HG03378 (cell line): Measurements from ENCODE around the gene DENND11.
"Not testable (repeated sequence)": the region's sequence is repeated elsewhere in the genome, so short reads cannot be mapped to it uniquely, and the experiment has no call there.

Experiments used
- ATAC-seq: cut with Tn5 transposase; IDR thresholded peaks from one replicate; pipeline ENCODE4 v1.9.1; 2021; ENCODE audit warnings: mild to moderate bottlenecking, moderate library complexity; ENCODE audit not compliant: unreplicated experiment

The DENND11 gene

GRCh38 chr7:141708351-141708750 is 6.4 kb upstream of the DENND11 start, which contains the start of gene WEE2:
Gene WEE2 (plus strand): TSS chr7:141708353. CDS start chr7:141708759, 406 bp downstream.
- ATAC-seq: no peak

DNA sequence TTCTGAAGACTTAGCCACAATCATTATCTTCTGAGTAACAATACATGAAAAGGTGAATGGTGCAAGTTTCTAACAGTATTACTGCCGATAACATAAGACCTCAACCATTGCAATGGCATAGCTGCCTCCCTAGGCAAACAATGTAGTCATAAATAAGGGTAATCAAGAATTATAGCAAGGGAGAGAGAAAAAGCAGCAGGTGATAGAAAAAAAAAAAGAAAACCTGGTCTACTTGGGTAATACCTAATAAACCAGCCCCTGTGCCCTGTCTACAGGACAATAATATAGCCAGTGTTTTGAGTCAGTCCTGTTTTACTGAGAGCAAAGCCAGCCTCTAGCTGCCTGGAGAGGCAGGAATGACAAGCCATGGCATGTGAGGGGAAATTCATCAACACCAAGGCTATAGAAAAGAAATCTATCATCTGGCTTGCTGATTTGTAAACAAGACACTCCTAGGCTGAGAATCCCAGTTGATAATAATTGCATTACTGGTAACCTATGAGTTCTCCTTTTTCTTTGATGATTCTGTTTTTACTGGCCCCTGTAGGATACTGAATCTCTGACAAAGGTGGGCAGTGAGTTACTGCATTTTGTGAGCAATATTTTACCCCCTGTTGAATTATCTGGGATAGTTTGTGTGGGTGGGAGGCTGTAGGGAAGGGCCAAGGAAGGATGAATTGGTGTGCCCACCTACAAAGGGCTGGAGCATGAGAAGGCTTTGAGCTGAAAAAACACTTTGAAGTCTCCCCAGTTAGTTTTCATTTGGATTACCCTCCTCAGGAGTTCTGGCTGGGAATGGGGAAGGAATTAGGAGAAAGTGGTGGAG is 4.5 kb upstream of the DENND11 start:
- ATAC-seq: no peak

- ATAC-seq: no peak
Observed at GRCh38 chr7:141704741-141705140, 2.8 kb upstream of the DENND11 start.

- no peak for ATAC-seq
Observed at GRCh38 chr7:141704112-141704511, 2.1 kb upstream of the DENND11 start.

DNA sequence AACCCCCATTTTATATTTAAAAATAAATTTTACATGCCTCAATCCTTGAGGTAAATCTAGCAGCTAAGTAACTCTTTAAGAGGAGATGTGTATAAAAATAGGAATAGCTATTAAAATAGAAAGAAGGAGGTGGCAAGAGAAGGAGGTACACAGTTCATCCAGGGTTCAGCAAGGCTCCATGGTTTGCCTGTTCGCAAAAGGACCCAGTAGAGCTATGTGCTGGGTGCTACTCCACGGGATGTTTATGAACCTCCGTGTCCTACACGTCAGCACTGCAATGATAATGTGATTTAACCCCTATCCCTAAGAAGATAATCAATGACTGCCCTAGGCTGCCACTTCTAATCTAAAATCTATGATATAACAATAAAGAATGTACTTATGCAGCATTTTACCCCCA is 926 bp upstream of the DENND11 start:
- ATAC-seq: no peak

- peak; percentile 50 for ATAC-seq
Observed at GRCh38 chr7:141701489-141702046, 398 bp downstream of the DENND11 start.

GRCh38 chr7:141700848-141701371 is 1.1 kb downstream of the DENND11 start:
- ATAC-seq: no peak

DNA sequence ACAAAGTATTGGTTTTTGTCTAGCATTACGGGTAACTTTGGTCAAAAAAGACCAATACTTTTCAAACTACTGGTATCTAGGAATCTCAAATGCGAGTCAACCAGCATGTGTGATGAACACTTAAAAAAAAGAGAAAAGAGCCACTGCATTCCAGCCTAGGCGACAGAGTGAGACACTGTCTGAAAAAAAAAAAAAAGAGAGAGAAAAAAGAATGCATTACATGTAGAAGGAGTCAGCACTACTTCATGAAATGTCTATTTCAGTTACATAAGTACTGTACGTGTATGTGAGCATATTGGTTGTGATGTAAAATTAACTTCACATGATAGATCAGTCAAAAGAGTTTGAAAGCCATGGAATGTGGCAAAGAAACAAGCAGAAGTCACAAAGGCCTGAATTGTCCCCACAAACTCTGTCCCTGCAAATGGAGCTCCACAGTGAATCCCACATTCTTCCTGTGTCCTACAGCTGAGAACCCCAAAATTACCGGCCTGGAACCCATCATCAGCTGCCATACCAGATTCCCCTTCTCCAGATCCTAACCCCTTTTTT is 1.6 kb downstream of the DENND11 start:
- no peak for ATAC-seq

- no peak for ATAC-seq
Observed at GRCh38 chr7:141699860-141700259, 2.1 kb downstream of the DENND11 start.

DNA sequence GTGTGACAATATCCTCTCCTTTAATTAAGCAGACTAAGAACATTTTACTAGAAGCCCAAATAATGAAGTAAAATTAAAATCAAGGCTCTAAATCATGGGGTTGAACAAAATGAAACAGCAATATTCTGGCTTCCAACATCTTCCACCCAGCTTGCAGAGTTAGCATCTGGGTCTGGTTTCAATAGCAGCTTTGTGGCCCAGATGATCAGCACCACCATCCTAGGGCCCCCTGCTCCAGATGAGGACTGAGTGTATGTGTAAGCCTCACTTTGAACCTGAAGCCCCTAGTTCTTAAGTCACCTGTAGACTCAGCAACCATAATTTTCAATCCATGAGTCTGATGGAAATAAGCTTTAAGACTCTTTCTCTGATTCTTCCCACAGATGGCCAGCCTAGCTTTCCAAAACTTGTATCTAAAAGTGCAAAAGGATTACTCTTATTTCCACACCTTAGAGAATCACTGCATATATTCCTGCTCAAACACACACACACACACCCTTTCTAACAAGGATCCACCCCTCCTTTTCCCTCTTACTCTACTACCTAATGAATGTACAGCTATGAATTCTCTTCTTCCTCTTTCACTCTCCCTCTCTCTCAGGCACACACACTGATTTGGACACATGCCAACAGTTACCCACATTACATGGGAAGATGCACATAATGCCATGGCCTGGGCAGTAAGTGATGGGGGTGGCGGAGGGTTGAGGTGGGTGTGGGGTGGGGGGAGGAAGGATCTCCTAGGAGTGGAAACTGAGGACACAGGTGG is 3.5 kb downstream of the DENND11 start:
- ATAC-seq: no peak

- ATAC-seq: no peak
Observed at GRCh38 chr7:141697211-141697871, 4.6 kb downstream of the DENND11 start.

DNA sequence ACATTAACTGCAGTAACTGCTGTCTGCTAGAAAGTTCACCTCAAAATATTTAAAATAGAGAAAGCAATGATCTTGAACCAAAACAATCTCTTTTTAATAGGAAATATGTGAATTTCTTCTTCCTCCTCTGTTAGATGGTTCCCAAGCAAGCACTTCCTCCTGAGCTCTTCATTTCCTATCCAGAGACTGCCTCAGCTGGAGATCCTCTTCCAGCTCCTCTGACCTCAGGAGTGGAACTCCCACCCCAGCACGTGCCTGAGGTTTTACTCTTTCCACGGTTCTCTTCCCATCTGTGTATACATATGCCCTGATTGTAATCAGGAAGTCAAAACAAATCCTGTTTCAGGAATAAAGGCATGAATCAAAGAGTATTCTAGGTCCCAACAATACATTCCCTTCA is 5.6 kb downstream of the DENND11 start:
- no peak for ATAC-seq

DNA sequence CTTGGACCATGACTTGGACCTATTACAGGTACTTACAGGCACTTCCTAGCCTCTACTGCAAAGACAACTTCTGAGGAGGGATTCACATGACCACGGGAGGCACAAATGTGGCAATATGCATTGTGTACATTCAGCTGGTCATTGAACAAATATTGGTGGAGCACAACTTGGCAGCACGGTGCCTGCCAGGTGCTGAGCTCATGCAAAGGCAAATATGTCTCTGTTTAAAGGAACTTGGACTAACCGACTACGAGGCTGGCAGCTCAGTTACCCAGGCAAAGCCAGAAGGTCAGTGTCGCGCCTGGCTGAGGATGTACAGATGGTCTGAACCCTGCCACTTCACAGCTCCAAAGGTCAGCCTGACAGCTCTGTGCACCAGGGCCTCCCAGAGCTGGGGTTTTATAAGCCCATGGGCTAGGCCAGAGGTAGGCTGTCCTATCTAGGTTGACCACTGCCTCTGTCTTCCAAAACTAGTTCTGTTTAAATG is 6.1 kb downstream of the DENND11 start:
- no peak for ATAC-seq

DNA sequence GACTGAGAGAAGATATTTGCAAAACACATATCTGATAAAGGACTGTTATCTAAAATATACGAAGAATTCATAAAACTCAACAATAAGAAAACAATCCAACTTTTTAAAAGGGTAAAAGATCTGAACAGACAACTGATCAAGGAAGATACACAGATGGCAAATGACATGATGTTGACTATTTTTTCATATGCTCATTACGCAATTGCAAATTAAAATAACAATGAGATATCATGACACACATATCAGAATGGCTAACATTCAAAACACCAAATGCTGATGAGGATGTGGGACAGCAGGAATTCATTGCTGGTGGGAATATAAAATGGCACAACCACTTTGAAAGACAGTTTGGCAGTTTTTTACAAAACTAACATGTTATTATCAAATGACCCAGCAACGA is 8.9 kb downstream of the DENND11 start:
- no peak for ATAC-seq

DNA sequence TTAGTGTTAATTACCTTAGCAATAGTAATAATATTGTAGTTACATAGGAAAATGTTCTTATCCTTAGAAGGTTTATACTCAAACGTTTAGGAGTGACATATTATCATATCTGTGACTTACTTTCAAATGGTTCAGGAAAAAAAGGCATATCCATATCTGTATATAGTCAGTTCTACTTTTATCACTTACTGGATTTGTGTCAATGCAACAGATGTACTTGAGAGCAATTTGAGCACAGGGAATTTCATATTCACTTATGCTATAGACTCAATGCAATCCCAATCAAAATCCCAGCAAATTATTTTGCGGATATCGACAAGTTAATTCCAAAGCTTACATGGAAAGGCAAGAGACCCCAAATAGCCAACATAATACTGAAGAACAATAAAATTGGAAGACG is 10.0 kb downstream of the DENND11 start:
- no peak for ATAC-seq

- no peak for ATAC-seq
Observed at GRCh38 chr7:141691540-141691939, 10.4 kb downstream of the DENND11 start.

DNA sequence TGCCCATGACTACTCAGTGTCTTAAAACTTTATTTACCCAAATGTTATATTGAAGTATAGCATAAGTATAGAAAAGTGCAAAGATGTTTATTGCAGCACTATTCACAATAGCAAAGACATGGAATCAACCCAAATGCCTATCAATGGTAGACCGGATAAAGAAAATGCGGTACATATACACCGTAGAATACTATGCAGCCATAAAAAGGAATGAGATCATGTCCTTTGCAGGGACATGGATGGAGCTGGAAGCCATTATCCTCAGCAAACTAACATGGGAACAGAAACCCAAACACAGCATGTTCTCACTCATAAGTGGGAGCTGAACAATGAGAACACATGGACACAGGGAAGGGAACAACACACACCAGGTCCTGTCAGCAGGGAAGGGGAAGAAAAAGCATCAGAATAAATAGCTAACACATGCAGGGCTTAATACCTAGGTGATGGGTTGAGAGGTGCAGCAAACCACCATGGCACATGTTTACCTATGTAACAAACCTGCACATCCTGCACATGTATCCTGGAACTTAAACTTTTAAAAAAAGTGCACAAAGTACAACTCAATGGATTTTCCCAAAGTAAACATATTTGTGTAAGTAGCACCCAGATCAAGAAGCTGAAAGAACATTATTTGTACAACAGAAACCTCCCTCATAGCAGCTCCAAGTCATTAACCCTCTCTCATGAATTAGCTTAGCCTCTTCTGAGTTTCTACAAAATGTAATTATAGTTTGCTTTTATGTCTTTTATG is 12.7 kb downstream of the DENND11 start:
- ATAC-seq: not testable (repeated sequence)

- ATAC-seq: no peak
Observed at GRCh38 chr7:141688043-141688442, 13.9 kb downstream of the DENND11 start.

GRCh38 chr7:141686670-141687069 is 15.3 kb downstream of the DENND11 start:
- ATAC-seq: no peak

DNA sequence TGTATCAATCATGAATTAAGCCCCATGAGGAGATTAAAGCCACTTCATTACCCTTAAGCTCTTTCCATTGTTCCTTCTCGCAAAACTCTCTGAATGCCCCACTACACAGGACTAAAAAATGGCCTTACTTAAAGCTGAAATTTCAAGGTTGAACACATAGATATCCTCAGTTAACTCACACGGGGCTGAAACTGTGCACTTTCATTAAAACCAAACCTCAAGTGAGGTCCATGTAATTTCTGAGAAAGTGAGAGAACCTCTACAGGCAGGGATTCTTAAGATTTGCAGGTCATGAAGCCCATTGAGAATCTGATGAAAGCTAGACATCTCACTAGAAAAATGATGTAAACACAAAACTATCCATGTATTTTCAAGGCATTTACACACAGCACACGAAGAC is 15.9 kb downstream of the DENND11 start:
- no peak for ATAC-seq
